Raji (cell line): ENCODE data around the gene AGR3.

ENCODE experiments used
- POLR2A ChIP-seq: IDR thresholded peaks from 2 replicates; pipeline ENCODE4 v1.6.1; 2011; ENCODE audit warnings: low read depth, low read length, control low read depth; ENCODE audit not compliant: insufficient read depth

Gene AGR3

DNA sequence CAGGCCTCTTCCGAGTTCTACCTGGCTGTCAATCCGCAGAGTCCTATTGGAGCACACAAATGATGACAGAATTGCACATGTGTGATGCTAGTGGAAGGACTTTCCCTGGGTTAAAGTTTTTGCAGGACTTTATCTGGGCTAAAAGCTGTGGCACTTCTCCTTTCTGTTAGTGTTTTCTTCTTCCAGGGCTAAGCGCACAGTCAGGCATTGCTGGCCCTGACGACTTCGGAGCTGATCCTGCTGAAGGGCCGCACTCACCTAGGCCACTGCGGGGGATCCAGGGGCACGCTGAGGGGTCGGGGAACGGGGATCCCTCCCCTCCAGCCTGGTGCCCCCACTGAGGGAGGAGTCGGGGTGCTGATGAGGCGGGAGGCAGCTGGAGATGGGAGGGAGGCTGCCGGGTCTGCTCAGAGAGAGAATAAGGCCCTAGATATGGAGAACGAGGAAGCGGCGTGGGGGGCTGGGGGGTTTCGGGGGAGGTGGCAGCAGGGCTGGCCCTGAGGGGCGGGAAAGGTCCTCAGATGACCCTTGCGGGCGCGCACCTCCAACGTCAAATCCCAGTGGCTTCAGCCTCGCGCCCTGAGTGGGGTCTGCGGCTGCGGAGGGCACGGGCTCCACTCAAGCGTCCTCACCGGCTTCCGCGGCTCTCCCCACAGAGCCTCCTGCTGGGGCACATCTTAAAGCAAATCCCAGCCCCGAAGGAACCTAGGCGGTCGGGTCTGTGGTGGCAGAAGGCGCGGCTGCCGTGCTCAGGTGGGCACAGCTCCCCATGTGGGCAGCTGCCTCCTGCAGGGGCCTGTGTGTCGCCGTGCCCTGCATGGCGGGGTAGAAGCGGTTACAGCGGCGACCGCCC is 30.9 kb downstream of the AGR3 start:
- no peak for TF ChIP-seq POLR2A

DNA sequence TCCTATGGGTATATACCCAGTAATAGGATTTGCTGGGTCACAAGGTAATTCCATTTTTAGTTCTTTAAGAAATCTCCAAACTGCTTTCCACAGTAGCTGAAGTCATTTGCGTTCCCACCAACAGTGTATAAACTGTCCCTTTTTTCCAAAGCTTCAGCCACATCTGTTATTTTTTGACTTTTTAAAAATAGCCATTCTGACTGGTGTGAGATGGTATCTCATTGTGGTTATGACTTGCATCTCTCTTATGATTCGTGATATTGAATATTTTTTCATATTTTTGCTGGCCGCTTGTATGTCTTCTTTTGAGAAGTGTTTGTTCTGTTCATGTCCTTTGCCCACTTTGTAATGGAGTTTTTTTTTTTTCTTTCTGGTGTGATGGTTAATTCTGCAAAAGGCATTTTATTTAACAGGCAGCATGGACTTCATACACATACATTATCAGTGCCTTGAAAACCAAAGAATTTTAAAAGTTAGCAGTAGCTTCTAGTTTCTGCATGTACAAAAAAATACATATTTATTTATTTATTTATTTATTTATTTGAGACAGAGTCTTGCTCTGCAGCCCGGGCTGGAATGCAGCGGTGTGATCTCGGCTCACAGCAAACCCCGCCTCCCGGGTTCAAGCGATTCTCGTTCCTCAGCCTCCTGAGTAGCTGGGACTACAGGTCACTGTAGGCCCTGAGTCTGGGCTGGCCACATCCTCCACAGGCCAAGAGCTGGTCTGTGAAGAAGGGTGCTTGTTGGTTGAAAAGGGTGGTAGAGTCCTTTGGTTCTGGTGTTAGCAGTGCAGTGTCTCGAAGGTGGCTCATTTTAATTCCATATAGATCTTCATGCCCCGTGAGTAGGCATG is 32.3 kb downstream of the AGR3 start:
- no peak for TF ChIP-seq POLR2A

DNA sequence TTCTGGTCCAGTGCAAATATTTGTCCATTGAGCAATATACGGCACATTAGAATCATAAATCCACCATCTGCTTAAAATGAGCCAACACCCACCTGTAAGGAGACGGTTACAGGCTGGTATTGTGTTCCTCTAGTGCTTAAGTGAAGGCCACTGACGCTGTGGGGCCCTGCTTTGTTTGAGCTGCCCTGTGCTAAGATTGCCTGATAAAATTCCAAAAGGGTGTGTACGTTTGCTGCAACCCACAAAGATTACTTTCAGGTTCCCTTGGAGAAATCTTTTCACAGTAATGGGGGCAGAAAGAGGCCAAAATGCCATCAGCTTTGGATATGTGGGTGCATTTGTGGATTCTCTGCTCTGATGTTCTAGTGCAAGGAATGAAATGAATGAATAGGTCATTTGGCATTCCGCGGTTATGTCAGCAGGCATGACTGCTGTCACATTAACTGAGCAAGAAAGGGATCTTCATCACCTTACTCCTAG is 34.4 kb downstream of the AGR3 start:
- TF ChIP-seq POLR2A: no peak

DNA sequence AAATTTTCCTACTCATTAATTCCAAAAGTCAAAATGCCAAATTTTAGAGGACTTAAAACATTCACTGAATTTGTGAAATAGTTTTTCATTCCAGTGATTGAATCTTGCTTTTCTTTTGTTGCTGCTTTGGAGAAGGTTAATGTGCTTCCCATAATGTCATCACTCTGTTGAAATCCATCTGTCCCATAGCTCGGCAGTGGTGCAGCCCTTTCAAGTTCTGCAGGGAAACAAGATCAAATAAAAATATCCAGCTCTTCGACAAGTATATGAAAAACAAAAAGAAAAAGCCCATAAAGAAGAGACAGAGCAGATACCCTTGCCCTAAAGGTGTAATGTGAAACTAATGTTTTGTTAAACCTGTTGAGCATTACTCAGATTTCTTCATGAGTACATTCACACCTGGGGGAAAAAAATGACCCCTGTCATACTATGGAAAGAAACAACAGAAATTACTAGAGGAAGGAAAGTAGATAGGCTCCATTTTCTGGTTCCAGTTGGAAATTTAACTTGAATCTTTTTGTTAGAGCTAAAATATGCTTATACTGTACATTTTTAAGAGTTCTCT is 35.1 kb downstream of the AGR3 start:
- no peak for TF ChIP-seq POLR2A

- TF ChIP-seq POLR2A: no peak
Measured at GRCh38 chr7:16845746-16846145, 36.0 kb downstream of the AGR3 start.

DNA sequence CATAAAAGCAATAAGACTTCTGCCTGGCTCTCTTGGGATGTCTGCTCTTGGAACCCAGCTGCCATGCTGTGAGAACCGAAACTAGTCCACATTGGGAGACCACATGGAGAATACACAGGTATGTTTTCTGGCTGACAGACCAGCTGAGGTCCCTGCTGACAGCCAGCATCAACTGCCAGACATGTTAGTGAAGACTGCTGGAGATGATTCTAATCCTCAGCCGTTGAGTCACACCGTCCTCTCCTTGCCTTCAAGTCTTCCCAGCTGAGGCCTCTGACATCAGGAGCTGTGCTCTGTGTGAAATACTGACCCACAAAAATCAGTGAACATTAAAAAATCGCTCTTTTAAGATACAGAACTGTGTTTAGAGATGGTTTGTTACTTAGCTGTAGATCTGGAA is 40.1 kb downstream of the AGR3 start:
- no peak for TF ChIP-seq POLR2A

- no peak for TF ChIP-seq POLR2A
Measured at GRCh38 chr7:16840094-16840493, 41.7 kb downstream of the AGR3 start.

GRCh38 chr7:16839646-16840045 is 42.1 kb downstream of the AGR3 start:
- TF ChIP-seq POLR2A: no peak

- TF ChIP-seq POLR2A: no peak
Measured at GRCh38 chr7:16838891-16839290, 42.9 kb downstream of the AGR3 start.

GRCh38 chr7:16838386-16838785 is 43.4 kb downstream of the AGR3 start:
- TF ChIP-seq POLR2A: no peak

DNA sequence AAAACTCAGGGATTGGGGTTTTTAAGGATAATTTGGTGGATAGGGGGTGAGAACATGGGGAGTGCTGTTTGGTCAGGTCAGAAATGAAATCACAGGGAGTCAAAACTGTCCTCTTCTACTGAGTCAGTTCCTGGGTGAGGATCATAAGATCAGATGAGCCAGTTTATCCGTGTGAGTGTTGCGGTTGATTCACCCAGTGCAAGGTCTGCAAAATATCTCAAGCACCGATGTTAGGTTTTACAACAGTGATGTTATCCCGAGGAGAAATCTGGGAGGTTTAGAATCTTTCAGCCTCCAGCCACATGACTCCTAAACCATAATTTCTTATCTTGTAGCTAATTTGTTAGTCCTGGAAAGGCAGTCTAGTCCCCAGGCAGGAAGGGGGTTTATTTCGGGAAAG is 45.3 kb downstream of the AGR3 start:
- TF ChIP-seq POLR2A: no peak

- no peak for TF ChIP-seq POLR2A
Measured at GRCh38 chr7:16833373-16833772, 48.4 kb downstream of the AGR3 start.

DNA sequence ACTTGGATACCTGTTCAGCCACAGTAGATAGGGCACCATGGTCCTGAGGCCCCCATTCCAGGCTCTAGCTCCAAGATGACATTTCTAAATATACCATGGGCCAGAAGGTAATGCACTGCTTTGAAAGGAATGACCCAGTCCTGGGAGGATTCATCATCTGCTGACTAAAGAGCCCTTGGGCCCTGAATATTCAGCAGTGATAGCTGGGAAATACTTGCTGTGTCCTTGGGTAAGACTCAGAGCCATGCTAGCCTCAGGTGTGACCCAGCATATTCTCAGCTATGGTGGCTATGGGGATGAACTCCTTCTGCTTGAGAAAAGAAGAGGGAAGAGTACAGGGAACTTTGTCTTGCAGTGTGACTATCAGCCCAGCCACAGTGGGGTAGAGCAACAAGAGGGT is 55.7 kb downstream of the AGR3 start:
- no peak for TF ChIP-seq POLR2A

- TF ChIP-seq POLR2A: no peak
Measured at GRCh38 chr7:16822029-16822428, 59.8 kb downstream of the AGR3 start.

GRCh38 chr7:16818732-16819131 is 63.1 kb downstream of the AGR3 start:
- TF ChIP-seq POLR2A: no peak

- TF ChIP-seq POLR2A: no peak
Measured at GRCh38 chr7:16817536-16817935, 64.2 kb downstream of the AGR3 start.
